H9 (cell line): ENCODE data around the gene HS3ST6. TPM values are rescaled to one million over a fixed set of nuclear protein-coding genes. Genes with fewer than 3 reads are reported as not detected.

Source experiments
- DNase-seq: peaks from one replicate; pipeline ENCODE4 v3.0.0-alpha.2; 2017
- H2AFZ ChIP-seq: one replicate; pipeline ENCODE4 v1.6.1; 2013; ENCODE audit warnings: mild to moderate bottlenecking, low read length, control low read depth, moderate library complexity
- H2AK5ac ChIP-seq: 2 replicates; pipeline ENCODE4 v1.6.1; 2013; ENCODE audit warnings: low read length, control low read depth, mixed read lengths; ENCODE audit not compliant: insufficient read length
- H2BK120ac ChIP-seq: one replicate; pipeline ENCODE4 v1.6.1; 2013; ENCODE audit warnings: low read depth, mild to moderate bottlenecking, low read length, control low read depth, inconsistent platforms; ENCODE audit not compliant: poor library complexity, severe bottlenecking
- H2BK12ac ChIP-seq: 2 replicates; pipeline ENCODE4 v1.6.1; 2013; ENCODE audit warnings: low read length, control low read depth, mixed read lengths, low read depth; ENCODE audit not compliant: insufficient read length
- H2BK15ac ChIP-seq: 2 replicates; pipeline ENCODE4 v1.6.1; 2013; ENCODE audit warnings: low read depth, low read length, control low read depth
- H2BK20ac ChIP-seq: one replicate; pipeline ENCODE4 v1.6.1; 2013; ENCODE audit warnings: low read depth, mild to moderate bottlenecking, low read length, control low read depth, inconsistent platforms; ENCODE audit not compliant: poor library complexity, severe bottlenecking
- H2BK5ac ChIP-seq: 2 replicates; pipeline ENCODE4 v1.6.1; 2013; ENCODE audit warnings: low read length, control low read depth, mixed read lengths; ENCODE audit not compliant: insufficient read length
- H3K14ac ChIP-seq: 2 replicates; pipeline ENCODE4 v1.6.1; 2013; ENCODE audit warnings: low read length, control low read depth; ENCODE audit not compliant: insufficient read depth
- H3K18ac ChIP-seq: 2 replicates; pipeline ENCODE4 v1.6.1; 2013; ENCODE audit warnings: low read depth, mild to moderate bottlenecking, mixed read lengths, low read length, control low read depth; ENCODE audit not compliant: insufficient read length
- H3K23ac ChIP-seq: 2 replicates; pipeline ENCODE4 v1.6.1; 2013; ENCODE audit warnings: low read length, control low read depth, mixed read lengths, low read depth; ENCODE audit not compliant: insufficient read length
- H3K23me2 ChIP-seq: 2 replicates; pipeline ENCODE4 v1.6.1; 2013; ENCODE audit warnings: low read depth, mild to moderate bottlenecking, mixed read lengths, low read length, control low read depth; ENCODE audit not compliant: insufficient read length, poor library complexity, severe bottlenecking
- H3K27ac ChIP-seq: 2 replicates; pipeline ENCODE4 v1.5.1; 2013; ENCODE audit warnings: low read length, control low read depth, mixed read lengths, low read depth; ENCODE audit not compliant: insufficient read length
- H3K27me3 ChIP-seq: 2 replicates; pipeline ENCODE4 v1.6.1; 2013; ENCODE audit warnings: low read length, control low read depth, inconsistent platforms; ENCODE audit not compliant: insufficient read depth
- H3K4ac ChIP-seq: 2 replicates; pipeline ENCODE4 v1.6.1; 2013; ENCODE audit warnings: low read depth, mild to moderate bottlenecking, control low read depth, inconsistent platforms, low read length, moderate library complexity
- H3K4me1 ChIP-seq: 2 replicates; pipeline ENCODE4 v1.6.1; 2013; ENCODE audit warnings: low read length, control low read depth, inconsistent platforms; ENCODE audit not compliant: insufficient read depth
- H3K4me2 ChIP-seq: 2 replicates; pipeline ENCODE4 v1.6.1; 2013; ENCODE audit warnings: low read length, control low read depth, mixed read lengths; ENCODE audit not compliant: insufficient read length, insufficient read depth
- H3K56ac ChIP-seq: 2 replicates; pipeline ENCODE4 v1.6.1; 2013; ENCODE audit warnings: low read depth, mild to moderate bottlenecking, mixed read lengths, low read length, control low read depth; ENCODE audit not compliant: insufficient read length
- H3K79me1 ChIP-seq: 2 replicates; pipeline ENCODE4 v1.6.1; 2013; ENCODE audit warnings: low read depth, mild to moderate bottlenecking, moderate library complexity, low read length, control low read depth, inconsistent platforms; ENCODE audit not compliant: insufficient read depth, poor library complexity, severe bottlenecking
- H3K79me2 ChIP-seq: 2 replicates; pipeline ENCODE4 v1.6.1; 2013; ENCODE audit warnings: low read length, control low read depth, inconsistent platforms; ENCODE audit not compliant: insufficient read depth
- H3K9ac ChIP-seq: 2 replicates; pipeline ENCODE4 v1.6.1; 2013; ENCODE audit warnings: low read length, control low read depth, mixed read lengths; ENCODE audit not compliant: insufficient read length; ENCODE audit errors: extremely low read depth
- H3K9me3 ChIP-seq: one replicate; pipeline ENCODE4 v1.6.1; 2013; ENCODE audit warnings: low read depth, low read length, inconsistent platforms; ENCODE audit not compliant: control insufficient read depth
- H3T11ph ChIP-seq: one replicate; pipeline ENCODE4 v1.6.1; 2013; ENCODE audit warnings: mild to moderate bottlenecking, low read length, control low read depth, inconsistent platforms
- H4K20me1 ChIP-seq: one replicate; pipeline ENCODE4 v1.6.1; 2013; ENCODE audit not compliant: control insufficient read depth, insufficient read length, insufficient read depth
- H4K5ac ChIP-seq: 2 replicates; pipeline ENCODE4 v1.6.1; 2013; ENCODE audit warnings: low read depth, mild to moderate bottlenecking, mixed read lengths, low read length, control low read depth; ENCODE audit not compliant: insufficient read length
- H4K8ac ChIP-seq: replicated peaks from 2 replicates; pipeline ENCODE4 v1.6.1; 2013; ENCODE audit warnings: low read length, control low read depth, mixed read lengths, low read depth; ENCODE audit not compliant: insufficient read length
- H4K91ac ChIP-seq: 2 replicates; pipeline ENCODE4 v1.6.1; 2013; ENCODE audit warnings: low read depth, mild to moderate bottlenecking, moderate library complexity, mixed read lengths, low read length, control low read depth; ENCODE audit not compliant: insufficient read length
- H3K27ac Mint-ChIP-seq, 3 experiments: 2 replicates in 2 of 3; 3 replicates in 1 of 3; pipeline ENCODE4 v1.8.0; 2020 to 2021; ENCODE audit warnings: mixed read lengths in 3 of 3, mild to moderate bottlenecking in 1 of 3, moderate library complexity in 1 of 3
- H3K27me3 Mint-ChIP-seq: 2 replicates; pipeline ENCODE4 v1.8.0; 2021; ENCODE audit warnings: low read depth, mild to moderate bottlenecking, moderate library complexity, mixed read lengths
- H3K36me3 Mint-ChIP-seq, 3 experiments: 2 replicates in 2 of 3; 3 replicates in 1 of 3; pipeline ENCODE4 v1.8.0; 2020 to 2021; ENCODE audit warnings: low read depth in 3 of 3, mixed read lengths in 3 of 3; ENCODE audit not compliant: insufficient read depth in 1 of 3
- H3K4me1 Mint-ChIP-seq, 2 experiments: 2 replicates each; pipeline ENCODE4 v1.8.0; 2020; ENCODE audit warnings: mixed read lengths in 2 of 2
- H3K4me3 Mint-ChIP-seq, 2 experiments: 2 replicates in 1 of 2; 3 replicates in 1 of 2; pipeline ENCODE4 v1.8.0; 2020 to 2021; ENCODE audit warnings: mild to moderate bottlenecking in 2 of 2, mixed read lengths in 2 of 2, moderate library complexity in 1 of 2
- H3K9me3 Mint-ChIP-seq, 2 experiments: 2 replicates in 1 of 2; 3 replicates in 1 of 2; pipeline ENCODE4 v1.8.0; 2020; ENCODE audit warnings: mild to moderate bottlenecking in 2 of 2, mixed read lengths in 2 of 2, moderate library complexity in 1 of 2
- WGBS: extraction: QIAGEN DNeasy Blood & Tissue Kit; methylation state at CpG from one replicate; pipeline ENCODE4 v1.1.7; 2013; ENCODE audit warnings: missing lambda C conversion rate, low lambda C conversion rate, mixed read lengths; ENCODE audit not compliant: insufficient read length; ENCODE audit errors: extremely low coverage; 5-methylcytosine and 5-hydroxymethylcytosine counted together
- total RNA-seq: library from RNA; stranded (reverse); gene quantifications from 2 replicates; pipeline ENCODE4 v1.2.1, GENCODE V29; 2021
- TF ChIP-seq, protein P1 (sequence below): fragments of 200-600 bp; sonication (generic); conservative IDR thresholded peaks from 3 replicates; pipeline ENCODE4 v1.8.0; 2021; ENCODE audit warnings: antibody characterized with exemption, mild to moderate bottlenecking

The HS3ST6 gene
- total RNA-seq, 1 experiment from 2014 or later: not detected

DNA sequence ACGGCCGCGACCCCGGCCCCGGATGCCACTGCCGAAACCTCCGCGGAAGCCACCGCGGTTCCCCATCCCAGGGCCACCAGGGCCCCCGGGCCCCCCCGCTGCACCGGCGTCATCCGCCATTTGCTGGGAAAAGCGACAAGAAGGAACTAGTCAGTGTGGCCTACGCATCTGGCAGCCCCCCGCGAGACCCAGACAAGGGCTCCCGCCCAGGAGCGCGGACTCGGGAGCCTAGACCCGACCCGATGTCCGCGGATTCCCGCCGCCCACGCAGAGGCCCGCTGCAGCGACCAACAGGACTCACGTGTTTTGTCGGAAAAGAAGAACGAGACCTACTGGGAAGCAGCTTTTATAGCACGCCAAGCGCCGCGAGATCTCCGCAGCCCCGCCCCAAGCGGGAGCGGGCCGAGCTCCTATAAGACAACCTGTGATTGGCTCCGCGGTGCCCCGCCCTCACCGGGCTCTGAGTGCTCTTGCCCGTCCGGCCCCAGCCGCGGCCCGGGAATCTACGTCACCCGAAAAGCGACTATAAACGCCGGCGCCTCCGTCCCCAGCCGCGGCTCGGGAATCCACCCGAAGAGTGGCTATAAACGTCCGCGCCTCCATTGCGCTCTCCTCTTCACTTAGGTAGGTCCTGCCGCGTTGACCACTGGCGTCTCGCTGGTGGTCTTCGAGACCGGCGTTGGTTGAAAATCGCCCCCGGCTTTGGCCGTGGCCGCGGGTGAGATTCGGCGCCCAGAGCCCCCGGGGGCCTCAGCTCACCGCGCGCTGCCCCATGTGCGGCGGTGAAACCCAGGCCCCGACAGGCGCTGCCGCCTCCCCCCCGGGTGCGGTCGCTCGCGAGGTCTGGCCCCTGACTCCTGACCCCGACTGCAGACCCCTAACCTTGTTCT, 46.5 kb upstream of the HS3ST6 start, which contains the start of gene RPS2:
Gene RPS2 (minus strand): TSS at position 321 of the 890 bp plus-strand sequence. CDS start 201 bp downstream, at position 120.
- Histone ChIP-seq H3K79me2 (peaks cover 18% of the 10 kb centered on the region), H2AK5ac (no peak within 1 kb of the TSS), H3K27me3 (no peaks in the 10 kb centered on the region), H3K18ac (peak within 1 kb of the TSS; percentile 91), H3K27ac (peak within 1 kb of the TSS; percentile 59), H2BK12ac (no peak within 1 kb of the TSS), H2BK20ac (no peak within 1 kb of the TSS), H4K91ac (peak within 1 kb of the TSS; percentile 66), H2BK5ac (no peak within 1 kb of the TSS), H4K5ac (no peak within 1 kb of the TSS), H4K8ac (peak within 1 kb of the TSS; percentile 17), H2BK15ac (no peak within 1 kb of the TSS), H3K4me2 (peak within 1 kb of the TSS; percentile 100), H2BK120ac (no peak within 1 kb of the TSS), H4K20me1 (no peaks in the 10 kb centered on the region), H3T11ph (no peak within 1 kb of the TSS), H3K9me3 (no peaks in the 10 kb centered on the region), H3K14ac (peak within 1 kb of the TSS; percentile 95), H3K56ac (peak within 1 kb of the TSS; percentile 84), H3K4ac (no peak within 1 kb of the TSS; the same call in 1 of the 2 replicates), H3K23ac (peak within 1 kb of the TSS; percentile 42), H3K4me1 (no peaks in the 10 kb centered on the region), H3K9ac (peak within 1 kb of the TSS; percentile 100), H3K23me2 (peaks cover 19% of the 10 kb centered on the region), H2AFZ (no peak within 1 kb of the TSS), H3K79me1 (no peaks in the 10 kb centered on the region)
- Mint-ChIP-seq H3K27me3 (peaks cover 8% of the 10 kb centered on the region), H3K4me1 (peaks cover 29 to 47% of the 10 kb centered on the region in 2 experiments), H3K27ac (peak within 1 kb of the TSS; percentile 97), H3K36me3 (peaks cover 27 to 39% (median 33%) of the 10 kb centered on the region in 3 experiments), H3K4me3 (peak within 1 kb of the TSS; percentile 95 to 97), H3K9me3 (peaks cover 0 to 3% of the 10 kb centered on the region in 2 experiments; a peak in 2 of 5 replicates)
- TF ChIP-seq, protein P1, sequence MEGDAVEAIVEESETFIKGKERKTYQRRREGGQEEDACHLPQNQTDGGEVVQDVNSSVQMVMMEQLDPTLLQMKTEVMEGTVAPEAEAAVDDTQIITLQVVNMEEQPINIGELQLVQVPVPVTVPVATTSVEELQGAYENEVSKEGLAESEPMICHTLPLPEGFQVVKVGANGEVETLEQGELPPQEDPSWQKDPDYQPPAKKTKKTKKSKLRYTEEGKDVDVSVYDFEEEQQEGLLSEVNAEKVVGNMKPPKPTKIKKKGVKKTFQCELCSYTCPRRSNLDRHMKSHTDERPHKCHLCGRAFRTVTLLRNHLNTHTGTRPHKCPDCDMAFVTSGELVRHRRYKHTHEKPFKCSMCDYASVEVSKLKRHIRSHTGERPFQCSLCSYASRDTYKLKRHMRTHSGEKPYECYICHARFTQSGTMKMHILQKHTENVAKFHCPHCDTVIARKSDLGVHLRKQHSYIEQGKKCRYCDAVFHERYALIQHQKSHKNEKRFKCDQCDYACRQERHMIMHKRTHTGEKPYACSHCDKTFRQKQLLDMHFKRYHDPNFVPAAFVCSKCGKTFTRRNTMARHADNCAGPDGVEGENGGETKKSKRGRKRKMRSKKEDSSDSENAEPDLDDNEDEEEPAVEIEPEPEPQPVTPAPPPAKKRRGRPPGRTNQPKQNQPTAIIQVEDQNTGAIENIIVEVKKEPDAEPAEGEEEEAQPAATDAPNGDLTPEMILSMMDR: no peak
- no CpG with 5 or more reads among the region's 97 CpGs for WGBS
- DNase-seq: peak; percentile 99
